Activated CD4-positive, alpha-beta T cell treated with anti-CD3 and anti-CD28 coated beads for 36 hours (primary cell): ENCODE data around the gene PLD5. TPM values are rescaled to one million over a fixed set of nuclear protein-coding genes. Genes with fewer than 3 reads are reported as not detected.
"Not testable (repeated sequence)": the region's sequence is repeated elsewhere in the genome, so short reads cannot be mapped to it uniquely, and the experiment has no call there.

Source experiments
- ATAC-seq: fragments of 200-7000 bp; cut with Tn5 transposase; one replicate; pipeline ENCODE4 v1.10.0; 2021; ENCODE audit warnings: mild to moderate bottlenecking, moderate library complexity
- CTCF ChIA-PET: fragments of 350-600 bp; sonication (Branson Sonifier 250); formaldehyde crosslinking; loops from one replicate; lab custom pipeline; 2021; ENCODE audit warnings: antibody characterized with exemption; lab: Charles Lee
- POLR2A ChIA-PET: fragments of 350-600 bp; sonication (Branson Sonifier 250); formaldehyde crosslinking; loops from one replicate; lab custom pipeline; 2021; ENCODE audit warnings: antibody characterized with exemption, inconsistent platforms; lab: Charles Lee
- DNase-seq: peaks from one replicate; pipeline ENCODE4 v3.0.0-alpha.2; 2020
- H3K27ac Mint-ChIP-seq: one replicate; pipeline ENCODE4 v1.8.0; 2021; ENCODE audit warnings: mixed read lengths
- H3K27me3 Mint-ChIP-seq: one replicate; pipeline ENCODE4 v1.8.0; 2021; ENCODE audit warnings: mixed read lengths
- H3K36me3 Mint-ChIP-seq: one replicate; pipeline ENCODE4 v1.8.0; 2021; ENCODE audit warnings: low read depth, mixed read lengths
- H3K4me1 Mint-ChIP-seq: one replicate; pipeline ENCODE4 v1.8.0; 2021; ENCODE audit warnings: mixed read lengths
- H3K4me3 Mint-ChIP-seq: one replicate; pipeline ENCODE4 v1.8.0; 2021; ENCODE audit warnings: mild to moderate bottlenecking, moderate library complexity, mixed read lengths
- H3K9me3 Mint-ChIP-seq: one replicate; pipeline ENCODE4 v1.8.0; 2021; ENCODE audit warnings: low read depth, mixed read lengths
- intact Hi-C, 2 experiments: fragments of 100-400 bp; cut with DNase I in 1 of 2; cut with micrococcal nuclease in 1 of 2; formaldehyde crosslinking; loops; one replicate each; pipeline versions ENCODE4 v1.14.2 to v1.15.1; 2022 to 2024; cut with DNase I, micrococcal nuclease
- total RNA-seq, 2 experiments: library from RNA; stranded (reverse); gene quantifications; one replicate each; pipeline ENCODE4 v1.2.3, GENCODE V29; 2021

The PLD5 gene
- total RNA-seq, 2 experiments from 2014 or later, result not detected

DNA sequence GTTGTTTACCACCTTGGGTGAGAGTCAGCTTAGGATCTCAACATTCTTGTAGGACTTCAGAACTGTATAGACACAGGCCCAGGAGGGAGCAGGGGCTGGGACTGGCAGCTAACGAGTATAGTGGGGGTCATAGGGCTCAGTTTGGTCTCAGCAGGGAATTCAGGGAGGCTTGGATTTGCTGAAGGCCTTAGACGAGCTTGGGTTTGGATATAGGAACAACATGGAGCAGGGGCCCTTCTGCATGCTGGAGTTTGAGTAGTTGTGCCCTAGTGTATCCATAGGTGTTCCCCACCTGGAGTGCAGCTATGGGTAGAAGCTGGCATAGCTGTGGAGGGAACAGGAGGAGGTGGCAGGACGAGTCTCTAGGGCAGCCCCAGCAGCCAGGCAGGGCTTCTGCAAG, 462.2 kb downstream of the PLD5 start:
- DNase-seq, result no peak
- H3K27ac Mint-ChIP-seq, result no peak overlapping the region
- no peak for ATAC-seq
- ChIA-PET POLR2A (no interaction called here), CTCF (interaction anchor here (0.6 kb wide), 1 partner anchor 1294 kb away, joined by 3 read pairs; no protein-coding TSS in a partner anchor)
- H3K4me3 Mint-ChIP-seq, result no peak overlapping the region
- no peaks in the 10 kb centered on the region for H3K9me3 Mint-ChIP-seq
- H3K27me3 Mint-ChIP-seq, result no peaks in the 10 kb centered on the region
- H3K36me3 Mint-ChIP-seq, result no peaks in the 10 kb centered on the region
- no peaks in the 10 kb centered on the region for H3K4me1 Mint-ChIP-seq
- intact Hi-C loops, result no loop called here

- CTCF ChIA-PET, result no interaction called here
- POLR2A ChIA-PET, result no interaction called here
- no peaks in the 10 kb centered on the region for H3K27me3 Mint-ChIP-seq
- no peak overlapping the region for H3K4me3 Mint-ChIP-seq
- H3K27ac Mint-ChIP-seq, result no peak overlapping the region
- intact Hi-C loops, result no loop called here
- H3K36me3 Mint-ChIP-seq, result no peaks in the 10 kb centered on the region
- H3K9me3 Mint-ChIP-seq, result no peaks in the 10 kb centered on the region
- no peaks in the 10 kb centered on the region for H3K4me1 Mint-ChIP-seq
- DNase-seq (no peak), ATAC-seq (no peak)
These were observed 464.5 kb downstream of the PLD5 start for GRCh38 chr1:242059976-242060375.

- H3K4me1 Mint-ChIP-seq, result not testable (repeated sequence)
These were observed 465.9 kb downstream of the PLD5 start for GRCh38 chr1:242058582-242058981.

GRCh38 chr1:242058181-242058580, 466.3 kb downstream of the PLD5 start:
- not testable (repeated sequence) for H3K27ac Mint-ChIP-seq, ATAC-seq

More at GRCh38 chr1:242058582-242058981, 465.9 kb downstream of the PLD5 start:
- intact Hi-C loops, POLR2A ChIA-PET, H3K27me3 Mint-ChIP-seq, H3K9me3 Mint-ChIP-seq, DNase-seq, ATAC-seq, H3K36me3 Mint-ChIP-seq, H3K4me3 Mint-ChIP-seq, H3K27ac Mint-ChIP-seq: not testable (repeated sequence)
- CTCF ChIA-PET, result interaction anchor here (1.3 kb wide), 1 partner anchor 13 kb away, joined by 3 read pairs; no protein-coding TSS in a partner anchor

GRCh38 chr1:242057745-242058115, 466.8 kb downstream of the PLD5 start:
- Mint-ChIP-seq H3K27ac (no peak overlapping the region), H3K4me1 (no peaks in the 10 kb centered on the region), H3K9me3 (no peaks in the 10 kb centered on the region), H3K27me3 (peaks cover 4% of the 10 kb centered on the region), H3K36me3 (no peaks in the 10 kb centered on the region), H3K4me3 (no peak overlapping the region)
- ChIA-PET POLR2A (no interaction called here), CTCF (no interaction called here)
- no peak for DNase-seq
- intact Hi-C loops, result no loop called here
- ATAC-seq, result no peak

More at GRCh38 chr1:242058181-242058580, 466.3 kb downstream of the PLD5 start:
- H3K36me3 Mint-ChIP-seq, H3K9me3 Mint-ChIP-seq, DNase-seq, H3K4me3 Mint-ChIP-seq, POLR2A ChIA-PET, intact Hi-C loops, H3K4me1 Mint-ChIP-seq, H3K27me3 Mint-ChIP-seq: not testable (repeated sequence)
- CTCF ChIA-PET, result interaction anchor here (1.3 kb wide), 1 partner anchor 13 kb away, joined by 3 read pairs; no protein-coding TSS in a partner anchor

DNA sequence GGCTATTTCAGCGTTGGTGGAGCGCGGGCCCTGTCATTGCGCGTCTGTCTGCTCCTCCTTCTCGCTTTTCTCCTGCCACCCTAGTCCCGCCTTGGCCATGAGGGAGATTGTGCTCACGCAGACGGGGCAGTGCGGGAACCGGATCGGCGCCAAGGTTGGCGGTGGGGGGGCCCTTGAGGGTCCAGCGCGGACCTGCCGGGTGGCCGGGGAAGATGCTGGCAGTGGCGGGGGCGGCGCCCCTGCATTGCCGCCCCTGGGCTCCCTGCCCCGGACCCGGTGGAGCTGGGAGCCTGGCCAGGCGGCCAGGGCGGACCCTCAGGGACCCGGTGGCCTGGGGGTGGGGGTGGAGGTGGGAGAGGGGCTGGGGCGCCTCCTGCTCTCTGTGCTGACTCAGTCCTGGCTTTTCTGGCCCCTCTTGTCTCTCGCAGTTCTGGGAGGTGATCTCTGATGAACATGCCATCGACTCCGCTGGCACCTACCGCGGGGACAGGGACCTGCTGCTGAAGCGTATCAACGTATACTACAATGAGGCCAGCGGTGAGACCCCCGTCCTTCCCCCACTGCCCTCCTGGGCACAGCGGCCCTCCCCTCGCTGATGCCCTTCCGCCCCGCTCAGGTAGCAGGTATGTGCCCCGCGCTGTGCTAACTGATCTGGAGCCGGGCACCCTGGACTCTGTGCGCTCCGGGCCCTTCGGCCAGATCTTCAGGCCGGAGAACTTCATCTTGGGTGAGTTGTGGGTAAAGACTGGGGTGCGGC, 467.3 kb downstream of the PLD5 start:
- no peaks in the 10 kb centered on the region for H3K4me1 Mint-ChIP-seq
- CTCF ChIA-PET, result no interaction called here

DNA sequence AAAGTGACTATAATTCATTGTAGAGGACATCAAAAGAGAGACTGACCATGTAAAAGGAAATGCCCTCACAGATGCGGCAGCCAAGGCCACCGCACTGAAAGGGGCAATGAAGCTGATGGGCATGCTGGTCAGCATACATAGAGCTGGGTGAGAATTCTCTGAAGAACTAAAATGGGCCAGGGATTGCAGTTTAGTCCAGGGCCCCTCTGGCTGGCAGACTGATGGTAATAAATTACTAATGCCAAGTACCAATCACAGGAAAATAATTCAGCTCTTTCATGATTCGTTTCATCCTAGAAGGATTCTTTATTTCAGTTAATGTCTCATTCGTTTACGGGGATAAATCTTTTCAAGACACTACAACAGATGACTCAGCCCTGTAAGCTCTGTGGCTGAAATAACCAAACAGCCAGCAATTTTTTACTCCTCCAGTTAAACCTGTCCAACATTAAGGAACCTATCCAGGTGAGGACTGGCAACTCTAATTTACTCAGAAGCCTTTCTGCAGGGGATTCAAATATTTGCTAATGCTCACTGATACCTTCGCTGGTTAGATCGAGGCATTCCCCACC, 468.7 kb downstream of the PLD5 start:
- no peaks in the 10 kb centered on the region for H3K9me3 Mint-ChIP-seq
- ChIA-PET POLR2A (no interaction called here), CTCF (no interaction called here)
- no peak overlapping the region for H3K4me3 Mint-ChIP-seq
- peaks cover 7% of the 10 kb centered on the region for H3K27me3 Mint-ChIP-seq
- no peaks in the 10 kb centered on the region for H3K36me3 Mint-ChIP-seq
- ATAC-seq (no peak), DNase-seq (no peak)
- intact Hi-C loops, result no loop called here
- H3K4me1 Mint-ChIP-seq, result no peaks in the 10 kb centered on the region
- no peak overlapping the region for H3K27ac Mint-ChIP-seq

More for the DNA sequence above, 467.3 kb downstream of the PLD5 start:
- POLR2A ChIA-PET, result no interaction called here
- intact Hi-C loops, result no loop called here
- H3K27me3 Mint-ChIP-seq, result peaks cover 5% of the 10 kb centered on the region
- ATAC-seq (no peak), DNase-seq (no peak)
- H3K9me3 Mint-ChIP-seq, result no peaks in the 10 kb centered on the region
- no peak overlapping the region for H3K4me3 Mint-ChIP-seq
- no peak overlapping the region for H3K27ac Mint-ChIP-seq
- no peaks in the 10 kb centered on the region for H3K36me3 Mint-ChIP-seq

- CTCF ChIA-PET, result no interaction called here
- no peaks in the 10 kb centered on the region for H3K4me1 Mint-ChIP-seq
- POLR2A ChIA-PET, result no interaction called here
- H3K27me3 Mint-ChIP-seq, result peaks cover 2% of the 10 kb centered on the region
- no peak overlapping the region for H3K27ac Mint-ChIP-seq
- no peak overlapping the region for H3K4me3 Mint-ChIP-seq
- no peak for ATAC-seq
- intact Hi-C loops, result no loop called here
- DNase-seq, result no peak
- no peaks in the 10 kb centered on the region for H3K9me3 Mint-ChIP-seq
- no peaks in the 10 kb centered on the region for H3K36me3 Mint-ChIP-seq
These were observed 481.3 kb downstream of the PLD5 start for GRCh38 chr1:242043165-242043564.

DNA sequence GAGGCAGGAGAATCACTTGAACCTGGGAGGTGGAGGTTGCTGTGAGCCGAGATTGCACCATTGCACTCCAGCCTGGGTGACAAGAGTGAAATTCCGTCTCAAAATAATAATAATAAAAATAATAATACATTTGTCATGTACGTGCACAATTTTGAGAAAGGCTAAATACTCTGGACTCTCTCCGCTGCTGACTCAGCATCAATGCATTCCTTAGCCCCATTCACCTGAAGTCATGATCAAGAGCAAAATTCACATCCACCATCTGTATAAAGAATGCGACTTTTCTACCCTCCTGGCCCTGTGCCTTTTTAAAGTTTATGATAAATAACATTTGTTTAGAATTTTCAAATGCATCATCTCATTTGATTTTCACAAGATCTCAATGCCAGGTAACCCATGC, 490.1 kb downstream of the PLD5 start:
- no peaks in the 10 kb centered on the region for H3K9me3 Mint-ChIP-seq
- H3K4me1 Mint-ChIP-seq, result no peaks in the 10 kb centered on the region
- intact Hi-C loops, result no loop called here
- no peaks in the 10 kb centered on the region for H3K36me3 Mint-ChIP-seq
- DNase-seq (no peak), ATAC-seq (no peak)
- peaks cover 7% of the 10 kb centered on the region for H3K27me3 Mint-ChIP-seq
- CTCF ChIA-PET, result interaction anchor here (0.5 kb wide), 1 partner anchor 529 kb away, joined by 3 read pairs; no protein-coding TSS in a partner anchor
- POLR2A ChIA-PET, result no interaction called here
- no peak overlapping the region for H3K27ac Mint-ChIP-seq
- no peak overlapping the region for H3K4me3 Mint-ChIP-seq

DNA sequence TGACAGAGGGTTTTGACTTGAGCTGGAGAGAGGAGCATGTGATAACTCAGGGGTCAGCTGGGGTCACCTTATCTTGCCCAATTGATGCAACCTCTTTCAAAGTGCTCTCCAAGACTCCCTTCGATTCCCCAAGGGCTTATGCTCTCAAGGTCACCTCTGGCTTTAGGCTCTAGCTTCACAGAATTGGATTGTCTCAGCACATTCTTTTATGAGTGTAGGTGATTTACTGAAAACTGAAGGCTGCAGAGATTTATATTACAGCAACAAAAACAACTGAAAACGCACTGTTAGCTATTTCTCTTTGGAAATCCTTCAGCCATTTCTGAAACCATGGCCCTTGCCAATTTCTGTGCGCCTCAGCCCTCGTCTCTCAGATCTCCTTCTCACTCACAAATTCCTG, 491.1 kb downstream of the PLD5 start:
- H3K36me3 Mint-ChIP-seq, result no peaks in the 10 kb centered on the region
- no peak for ATAC-seq
- intact Hi-C loops, result no loop called here
- POLR2A ChIA-PET, result no interaction called here
- H3K4me1 Mint-ChIP-seq, result no peaks in the 10 kb centered on the region
- CTCF ChIA-PET, result no interaction called here
- DNase-seq, result no peak
- no peak overlapping the region for H3K27ac Mint-ChIP-seq
- no peaks in the 10 kb centered on the region for H3K9me3 Mint-ChIP-seq
- no peak overlapping the region for H3K4me3 Mint-ChIP-seq
- peaks cover 5% of the 10 kb centered on the region for H3K27me3 Mint-ChIP-seq
